Activated T-cell treated with anti-CD3 and anti-CD28 coated beads for 24 hours (primary cell): Measurements from ENCODE around the gene WDFY1.

Source experiments
- DNase-seq: peaks from one replicate; pipeline ENCODE4 v3.0.0-alpha.2; 2020; ENCODE audit warnings: low read depth

WDFY1 gene

DNA sequence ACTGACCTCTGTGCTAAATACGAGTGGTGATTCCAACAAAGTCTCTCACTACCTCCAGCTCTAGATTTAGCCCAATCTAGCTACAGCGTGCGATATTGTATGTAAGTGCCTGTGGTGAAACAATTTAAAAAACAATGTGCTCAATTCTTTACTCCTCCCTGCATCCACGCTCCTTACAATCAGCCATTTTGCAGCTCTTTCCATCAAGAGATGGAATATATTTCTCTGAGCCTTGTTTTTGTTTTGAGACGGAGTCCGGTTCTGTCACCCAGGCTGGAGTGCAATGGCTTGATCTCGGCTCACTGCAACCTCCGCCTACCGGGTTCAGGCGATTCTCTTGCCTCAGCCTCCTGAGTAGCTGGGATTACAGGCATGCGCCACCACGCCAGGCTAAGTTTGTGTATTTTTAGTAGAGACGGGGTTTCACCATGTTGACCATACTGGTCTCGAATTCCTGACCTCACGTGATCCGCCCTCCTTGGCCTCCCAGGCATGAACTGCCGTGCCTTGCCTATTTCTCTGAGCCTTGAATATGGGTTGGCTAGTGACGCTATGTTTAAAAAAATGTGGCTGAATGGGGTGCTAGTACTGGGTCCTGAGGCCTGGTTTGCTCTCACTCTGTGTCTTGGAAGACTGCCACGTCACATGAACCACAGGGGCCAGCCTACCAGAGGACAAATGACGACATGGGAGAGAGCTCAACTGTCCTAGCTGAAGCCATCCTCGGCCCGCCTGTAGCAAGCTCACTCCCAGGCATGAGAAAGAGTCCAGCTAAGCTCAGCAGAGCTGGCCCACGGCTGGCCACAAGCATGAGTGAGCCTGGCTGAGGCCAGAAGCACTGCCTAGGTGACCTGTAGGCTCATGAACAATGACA, 14.8 kb downstream of the WDFY1 start:
- DNase-seq, result no peak

DNA sequence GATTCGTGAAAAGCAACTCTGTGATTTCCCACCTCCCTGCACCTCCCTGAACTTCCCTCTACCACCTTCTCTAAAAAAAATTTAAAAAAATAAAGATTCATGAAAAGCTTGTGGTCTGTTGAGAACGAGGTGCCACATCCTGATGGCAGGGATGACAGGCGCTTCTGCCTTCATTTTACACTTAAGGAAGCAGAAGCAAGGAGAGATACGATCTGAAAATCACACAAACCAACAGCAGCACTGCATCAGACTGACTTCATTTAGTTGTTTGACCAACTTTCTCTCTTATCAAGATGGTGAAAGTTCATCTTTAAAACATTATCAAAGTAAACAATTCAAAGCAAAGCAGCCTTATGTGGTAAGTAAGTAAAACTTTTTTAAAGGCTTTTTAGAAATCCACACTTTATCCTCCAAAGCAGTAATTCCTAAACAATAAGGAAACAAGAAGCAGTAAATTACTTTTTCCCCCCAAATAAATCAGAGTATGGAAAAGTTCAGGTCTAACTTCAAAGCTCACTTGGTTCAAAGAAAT, 15.5 kb downstream of the WDFY1 start:
- no peak for DNase-seq

DNA sequence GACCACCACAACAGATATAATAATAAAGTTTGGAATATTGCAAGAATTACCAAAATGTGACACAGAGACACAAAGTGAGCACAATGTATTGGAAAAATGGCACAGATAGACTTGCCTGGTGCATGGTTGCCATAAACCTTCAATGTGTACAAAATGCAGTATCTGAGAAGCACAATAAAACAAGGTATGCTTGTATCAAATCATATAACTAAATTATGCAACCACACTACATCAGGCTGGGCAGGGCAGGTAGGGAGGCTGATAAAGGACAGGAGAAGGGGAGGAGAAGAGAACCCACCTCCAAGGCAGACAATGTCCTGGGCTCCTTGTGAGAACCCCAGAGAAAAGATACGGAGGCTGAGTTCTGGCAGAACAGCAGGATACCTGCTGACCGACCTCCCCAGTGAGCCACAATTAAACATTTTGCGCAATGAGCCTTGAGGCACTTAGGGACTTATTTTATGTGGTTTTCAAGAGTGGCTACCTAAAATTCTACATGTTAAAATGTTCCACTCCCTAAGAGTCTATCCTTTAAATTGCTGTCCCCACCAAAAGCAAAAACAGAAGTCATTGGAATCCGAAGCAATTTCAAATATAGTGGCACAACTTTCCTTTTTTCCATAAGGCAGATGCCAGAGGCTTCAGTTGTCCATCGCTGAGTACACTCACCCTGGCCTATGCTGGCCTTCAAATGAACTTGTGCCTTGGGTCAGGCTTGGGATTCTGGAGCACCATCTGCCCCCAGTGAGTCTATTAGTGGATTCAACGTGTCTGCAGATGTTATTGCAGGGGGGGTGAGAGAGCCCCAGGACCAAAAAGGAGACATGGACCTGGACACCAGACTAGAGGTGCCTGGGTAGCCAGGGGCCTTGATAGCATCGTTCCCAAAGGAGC, 16.8 kb downstream of the WDFY1 start:
- DNase-seq, result no peak

DNA sequence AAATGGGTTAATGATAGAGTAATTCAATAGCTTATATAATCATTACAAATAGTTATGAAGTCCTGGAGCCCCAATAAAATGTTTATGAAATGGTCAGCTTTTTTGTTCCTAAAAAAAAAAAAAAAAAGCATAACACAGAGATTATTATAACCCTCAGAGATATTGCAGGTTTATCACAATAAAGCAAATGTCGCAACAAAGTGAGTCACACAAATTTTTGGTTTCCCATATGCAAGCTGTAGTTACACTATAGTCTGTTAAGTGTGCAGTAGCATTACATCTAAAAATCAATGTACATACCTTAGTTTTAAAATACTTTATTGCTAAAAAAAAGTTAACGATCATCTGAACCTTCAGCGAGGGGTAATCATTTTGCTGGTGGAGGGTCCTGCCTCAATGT, 20.0 kb downstream of the WDFY1 start:
- DNase-seq, result no peak

DNA sequence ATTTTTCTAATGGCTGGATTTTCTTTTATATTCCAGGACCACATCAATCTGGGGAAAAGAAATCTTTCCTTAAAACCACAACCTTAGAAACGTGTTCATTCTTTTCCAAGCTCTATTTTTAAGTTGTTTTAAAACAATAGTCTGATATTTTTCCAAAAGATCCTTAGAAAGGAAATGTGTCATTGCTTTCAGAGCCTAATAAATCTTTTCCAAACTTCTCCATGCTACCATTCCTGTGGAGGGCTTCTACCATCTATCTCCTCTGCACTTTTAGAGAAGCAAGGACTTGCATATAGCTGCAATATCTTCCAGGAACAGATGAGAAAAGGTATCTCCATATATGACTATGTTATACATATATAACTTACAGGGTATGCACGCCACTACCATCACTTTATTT, 21.2 kb downstream of the WDFY1 start:
- no peak for DNase-seq

DNA sequence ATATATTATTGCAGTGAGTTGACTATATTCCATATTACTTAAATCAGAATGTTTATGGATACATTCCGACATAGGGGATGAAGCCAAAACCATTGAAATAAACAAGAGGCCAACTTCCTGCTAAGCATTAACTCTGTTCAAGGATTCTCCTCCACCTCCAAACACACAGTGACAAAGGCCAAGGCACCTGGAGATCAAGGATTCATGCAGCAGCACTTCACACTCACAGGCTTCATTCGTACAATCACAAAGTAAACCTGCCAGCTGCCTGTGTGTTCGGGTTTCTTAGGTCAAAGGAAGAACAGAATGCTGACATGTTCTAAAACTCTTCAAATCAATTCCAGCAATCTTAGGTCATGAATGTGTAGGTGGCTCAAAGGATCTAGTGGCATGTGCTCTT, 22.8 kb downstream of the WDFY1 start:
- no peak for DNase-seq

DNA sequence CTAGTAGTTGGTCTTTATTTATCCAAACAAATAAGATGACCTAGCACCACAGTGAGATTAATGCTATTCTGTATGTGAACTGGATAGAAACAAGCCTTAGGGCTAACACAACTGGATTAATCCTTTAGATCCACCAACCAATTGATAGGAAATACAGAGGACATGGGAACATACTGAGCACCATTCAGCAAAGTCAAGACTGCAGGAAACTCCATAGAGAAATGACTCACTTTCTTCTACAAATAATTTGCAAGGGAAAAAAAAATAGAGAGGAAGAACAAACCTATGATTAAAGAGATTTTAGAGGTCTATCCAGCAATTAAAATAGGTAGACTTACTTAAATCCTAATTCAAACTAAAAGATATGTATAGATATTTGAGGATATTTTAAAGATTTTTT, 23.9 kb downstream of the WDFY1 start:
- no peak for DNase-seq

DNA sequence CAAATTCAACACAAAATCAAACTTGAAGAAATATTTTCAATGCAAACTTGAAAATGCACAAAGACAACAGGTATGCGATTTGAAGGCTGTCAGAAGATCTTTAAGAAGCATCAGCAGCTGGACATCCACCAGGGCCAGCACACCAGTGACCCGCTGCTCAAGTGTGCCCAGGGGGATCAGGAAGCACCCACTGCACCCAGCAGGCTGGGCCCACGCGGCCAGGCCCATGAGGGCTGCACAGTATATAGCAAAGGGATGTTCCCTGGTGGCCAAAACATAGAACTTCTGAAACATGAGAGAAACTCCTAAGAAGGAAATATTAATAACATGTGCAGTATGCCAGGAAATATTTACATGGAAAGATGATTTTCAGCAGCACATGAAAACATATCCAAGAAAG, 25.0 kb downstream of the WDFY1 start:
- DNase-seq, result no peak

DNA sequence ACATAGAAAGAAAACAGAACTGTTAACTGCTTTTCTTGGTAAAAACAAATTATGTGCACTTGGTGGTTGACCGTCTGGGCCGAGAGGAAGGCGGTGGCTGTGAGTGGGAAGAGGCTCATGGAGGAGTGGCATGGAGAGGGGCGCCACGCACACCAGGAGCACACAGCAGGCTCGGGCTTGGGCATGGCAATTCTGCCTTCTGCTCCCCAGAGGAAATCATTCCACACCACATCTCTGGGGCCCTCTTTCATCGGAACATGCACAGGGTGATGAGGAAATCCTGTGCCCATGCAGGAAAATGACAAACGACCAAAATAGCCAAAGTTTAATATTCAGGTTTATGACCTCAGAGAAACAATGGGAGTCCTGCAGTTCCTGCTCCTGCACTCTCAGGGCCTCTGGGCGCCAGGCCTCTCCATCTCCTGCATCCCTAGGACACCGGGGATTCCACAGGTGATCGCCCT, 26.4 kb downstream of the WDFY1 start:
- DNase-seq, result no peak

DNA sequence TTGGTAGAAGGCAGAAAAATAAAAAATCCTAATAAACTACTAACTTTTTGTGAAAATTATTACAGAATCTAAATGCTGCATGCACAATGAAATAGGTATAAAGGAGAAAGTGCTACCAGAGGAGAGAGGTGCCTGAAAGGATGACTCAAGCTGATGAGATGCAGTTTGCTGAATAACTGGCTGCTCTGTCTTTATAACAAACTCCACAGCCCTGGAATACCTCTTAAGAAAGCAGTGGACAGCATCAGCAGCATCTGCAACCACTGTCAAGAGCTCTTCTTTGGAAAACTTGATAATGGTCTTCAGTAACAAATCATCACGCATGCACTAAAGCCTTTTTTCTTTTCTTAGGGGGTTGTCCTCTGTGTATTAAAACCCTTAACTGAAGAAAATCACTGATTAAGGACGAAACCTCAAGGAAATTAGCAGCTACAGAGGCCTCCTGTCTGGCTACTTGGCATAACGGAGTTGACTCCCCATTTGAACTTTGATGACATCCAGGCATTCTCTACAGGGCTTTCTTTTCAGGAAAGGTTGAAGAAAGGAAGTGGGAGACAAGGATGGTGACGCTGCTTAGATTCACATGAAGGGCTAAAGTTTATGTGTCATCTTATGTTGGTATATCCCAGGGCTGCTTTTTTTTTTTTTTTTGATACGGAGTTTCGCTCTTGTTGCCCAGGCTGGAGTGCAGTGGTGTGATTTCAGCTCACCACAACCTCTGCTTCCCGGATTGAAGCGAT, 28.8 kb downstream of the WDFY1 start:
- DNase-seq, result no peak

DNA sequence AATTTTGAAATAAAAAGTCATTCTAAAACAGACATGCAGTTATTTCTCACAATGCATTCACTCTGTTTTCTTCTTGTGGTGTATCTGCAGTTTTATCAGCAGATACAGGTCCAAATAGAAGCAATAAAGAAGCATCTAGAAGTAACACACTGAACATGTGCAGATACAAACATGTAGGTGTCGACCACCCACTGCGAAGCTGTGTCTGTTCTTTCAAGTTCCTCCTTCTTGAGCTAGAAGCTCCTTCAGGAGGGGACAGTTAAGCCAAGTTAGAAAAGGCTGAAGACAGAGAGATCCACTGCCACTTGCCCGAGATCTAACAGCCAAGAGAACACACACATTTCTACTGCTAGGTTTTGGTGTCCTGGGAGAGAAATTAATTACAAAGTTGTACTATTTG, 30.1 kb downstream of the WDFY1 start:
- no peak for DNase-seq

DNA sequence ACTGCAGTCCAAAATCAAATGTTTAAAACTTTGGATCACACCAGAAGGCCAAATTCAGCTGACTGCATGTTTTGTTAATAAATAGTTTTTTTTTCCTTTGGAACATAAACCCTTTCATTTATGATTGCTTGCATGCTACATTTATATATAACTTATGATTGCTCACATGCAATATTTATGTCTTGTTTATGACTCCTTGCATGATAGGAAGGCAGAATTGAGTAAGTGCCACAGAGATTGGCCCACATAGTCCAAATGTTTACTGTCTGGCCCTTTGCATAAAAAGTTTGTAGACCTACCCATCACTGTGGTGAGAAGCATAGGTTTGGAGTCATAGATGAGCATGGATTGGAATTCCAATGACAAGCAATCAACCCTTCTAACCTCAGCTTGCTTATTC, 30.8 kb downstream of the WDFY1 start:
- no peak for DNase-seq

DNA sequence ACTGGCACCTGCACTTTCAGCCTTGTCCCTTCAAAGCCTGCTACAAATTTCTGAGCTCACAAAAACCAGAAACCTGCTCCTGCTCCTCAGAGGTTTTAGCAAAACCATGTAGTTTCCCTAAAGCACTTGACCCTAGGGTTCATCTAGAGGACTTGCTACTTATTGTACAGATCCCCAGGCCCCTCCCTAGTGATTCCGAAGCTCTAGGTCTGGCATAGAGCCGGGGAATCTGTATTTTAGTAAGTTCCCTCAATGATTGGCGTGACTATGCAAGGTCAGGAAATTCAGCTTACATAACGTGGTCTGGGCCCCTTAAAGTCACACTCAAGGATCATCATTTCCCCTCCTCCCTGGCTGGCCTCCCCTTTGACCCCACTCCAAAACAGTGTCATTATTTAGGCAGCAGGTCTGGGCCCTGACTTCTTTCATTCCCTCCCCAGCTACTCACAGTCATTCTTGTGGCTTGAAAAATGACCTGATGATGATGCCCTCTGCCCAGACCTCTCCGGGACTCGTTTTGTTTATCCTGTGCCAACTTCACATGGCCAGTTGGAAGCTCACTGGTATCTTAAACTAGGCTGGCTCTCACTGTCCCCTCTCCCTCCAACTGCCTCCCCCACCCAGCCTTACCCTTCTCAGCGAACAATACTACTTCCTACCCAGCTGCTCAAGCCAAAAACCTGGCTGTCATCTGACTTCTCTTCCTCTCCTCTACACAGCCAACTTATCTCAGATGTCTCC, 36.0 kb downstream of the WDFY1 start:
- DNase-seq, result no peak

DNA sequence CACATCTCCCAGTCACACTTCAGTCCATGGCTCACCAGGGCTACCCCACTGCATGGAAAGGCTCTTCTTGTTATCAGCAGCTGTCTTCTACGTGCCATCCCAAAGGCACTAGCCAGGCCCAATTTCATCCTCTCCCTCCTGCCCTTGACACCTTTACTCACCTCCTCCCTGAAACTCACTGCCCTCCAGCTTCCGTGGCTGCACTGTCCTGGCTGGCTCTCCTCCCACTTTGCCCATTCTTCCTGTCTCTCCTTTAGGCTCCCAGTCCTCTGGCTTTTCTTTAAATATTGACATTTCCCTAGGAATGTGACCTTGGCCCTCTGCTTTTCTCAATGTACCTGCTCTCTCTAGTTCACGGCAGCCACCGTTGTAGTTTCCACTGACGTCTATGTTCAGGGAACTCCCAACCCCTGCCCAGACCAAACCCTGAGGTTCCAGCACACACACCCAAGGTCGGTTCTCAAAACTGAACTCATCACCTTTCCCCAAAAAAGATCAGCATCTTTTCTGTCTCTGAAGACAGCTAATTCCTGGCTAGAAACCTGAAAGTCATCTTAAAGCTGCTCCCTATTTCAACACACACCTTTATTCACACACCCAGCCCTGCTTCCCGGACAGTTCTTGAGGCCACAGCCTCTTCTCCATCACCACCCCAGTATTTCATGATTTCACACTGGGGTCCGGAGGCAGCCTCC, 36.7 kb downstream of the WDFY1 start:
- DNase-seq, result no peak

DNA sequence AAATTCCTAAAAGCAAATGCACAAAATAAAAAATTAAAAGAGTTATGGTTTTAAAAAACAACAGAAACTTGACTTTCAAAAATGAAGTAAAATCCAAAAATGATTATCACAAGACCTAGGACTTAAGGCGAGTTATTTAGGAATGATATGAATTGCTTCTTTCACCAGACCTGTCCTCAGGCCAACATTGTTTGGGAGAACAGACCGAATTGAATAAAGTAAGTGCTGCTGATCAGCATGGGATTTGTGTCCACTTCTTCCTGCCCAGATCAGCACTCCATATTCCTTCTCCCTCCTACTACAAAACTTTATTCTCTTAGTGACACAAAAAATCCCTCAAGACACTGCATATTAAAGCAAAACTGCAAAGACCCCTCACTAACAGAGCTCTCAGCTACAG, 39.1 kb downstream of the WDFY1 start:
- no peak for DNase-seq

DNA sequence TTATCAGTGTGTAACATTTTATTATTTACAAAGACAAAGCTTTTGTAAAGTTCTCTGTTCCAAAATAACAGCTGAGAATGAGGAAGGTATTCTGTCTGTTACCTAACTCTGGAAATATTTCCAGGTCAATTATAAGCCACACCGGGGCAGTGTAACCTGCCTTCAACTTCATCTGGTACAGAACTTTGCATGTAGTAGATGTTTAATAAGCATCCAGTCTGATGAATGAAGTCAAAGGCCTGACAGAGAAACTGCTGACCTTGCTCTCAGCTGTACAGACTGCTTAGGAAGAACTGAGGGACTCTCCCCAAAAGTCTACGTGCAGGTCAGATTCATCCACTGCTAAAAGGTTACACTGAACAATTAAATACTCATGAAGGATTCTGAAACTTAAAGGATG, 43.3 kb downstream of the WDFY1 start:
- DNase-seq, result no peak

DNA sequence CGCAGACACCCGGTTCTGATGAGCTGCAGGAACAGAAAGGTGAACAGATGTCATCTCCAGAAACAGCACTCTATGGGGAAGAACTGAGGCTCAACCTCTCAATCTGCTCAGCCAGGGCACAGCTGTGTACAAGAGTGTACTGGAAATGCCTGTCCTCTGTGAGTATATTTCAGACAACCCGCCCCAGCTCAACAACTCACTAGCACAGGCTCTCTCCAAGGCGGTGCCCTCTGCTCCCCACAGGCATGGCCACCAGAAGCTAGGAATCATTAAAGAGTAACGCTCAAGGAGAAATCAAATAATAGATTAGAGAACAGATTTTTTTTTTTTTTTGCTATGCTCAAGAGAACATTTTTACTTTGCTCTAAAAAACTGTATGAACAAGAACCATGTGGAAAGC, 43.8 kb downstream of the WDFY1 start:
- DNase-seq, result no peak

DNA sequence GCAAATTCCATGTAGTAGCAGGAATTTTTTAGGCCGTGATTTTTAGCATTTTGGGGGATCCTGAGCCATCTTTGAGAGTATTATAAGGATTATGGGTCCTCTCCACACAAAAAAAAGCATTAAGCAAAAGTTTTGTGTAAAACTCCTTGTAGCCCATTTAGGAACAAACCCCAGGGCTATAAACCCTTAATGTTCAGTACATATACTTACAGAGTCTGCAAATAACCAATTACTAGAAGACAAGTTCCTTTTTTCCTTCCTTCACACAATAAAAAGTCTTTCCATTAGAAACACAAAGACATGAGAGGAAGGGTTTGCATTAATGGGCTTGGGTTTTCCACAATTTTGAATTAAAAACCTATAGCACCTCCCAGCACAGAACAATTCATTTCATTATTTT, 44.6 kb downstream of the WDFY1 start:
- DNase-seq, result no peak

DNA sequence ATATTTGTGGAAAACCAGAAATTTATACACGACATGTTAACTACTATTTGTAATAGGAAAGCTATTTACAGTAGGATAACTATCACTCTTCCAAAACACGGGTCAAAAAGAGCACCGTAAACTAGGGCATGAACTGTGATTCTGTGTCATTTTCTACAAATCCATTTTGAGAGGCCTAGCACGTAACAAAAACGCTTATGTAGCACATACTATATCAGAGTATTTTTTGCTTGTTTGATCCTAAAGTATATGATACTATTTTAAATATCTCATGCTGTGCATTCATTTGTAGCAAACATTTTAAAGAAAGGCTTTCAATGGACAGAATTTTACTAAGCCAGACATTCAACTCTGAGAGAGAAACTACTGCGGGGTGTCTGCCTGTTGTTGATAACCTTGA, 45.1 kb downstream of the WDFY1 start:
- no peak for DNase-seq

DNA sequence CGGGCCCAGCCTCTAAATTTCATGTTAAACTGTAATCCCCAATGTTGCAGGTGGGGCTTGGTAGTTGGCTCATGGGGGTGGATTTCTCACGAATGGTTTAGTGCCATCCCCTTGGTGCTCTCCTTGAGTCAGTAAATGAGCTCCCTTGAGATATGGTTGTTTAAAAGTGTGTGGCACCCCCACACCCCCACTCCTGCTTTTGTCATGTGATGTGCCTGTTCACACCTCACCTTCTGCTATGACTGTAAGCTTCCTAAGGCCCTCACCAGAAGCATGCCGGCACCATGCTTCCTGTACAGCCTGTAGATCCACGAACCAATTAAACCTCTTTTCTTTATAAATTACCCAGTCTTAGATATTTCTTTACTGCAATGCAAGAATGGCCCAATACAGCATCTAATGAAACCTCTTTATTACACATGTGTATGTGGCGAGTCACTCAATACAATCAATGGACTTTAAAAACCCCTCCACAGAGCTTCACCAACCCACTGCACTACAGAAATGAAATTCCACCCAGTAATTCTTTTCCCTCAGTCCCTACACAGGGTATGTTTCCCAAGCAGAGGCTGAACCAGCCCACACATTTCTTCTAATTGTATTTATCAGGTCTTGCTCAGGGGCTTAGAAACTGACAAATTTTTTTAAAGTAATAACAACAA, 47.3 kb downstream of the WDFY1 start:
- DNase-seq, result no peak
